Nucleus accumbens (tissue), 56 donors: ENCODE measurements around the gene MYH14.

Experiments
- DNase-seq, 56 donors: peaks; one replicate each; lab custom pipeline; 2025; lab: John Stamatoyannopoulos, UW

MYH14 gene

GRCh38 chr19:50203281-50204080, at the start of gene MYH14:
Gene MYH14, plus strand, starts transcription at chr19:50203622. Its CDS starts 6,744 bp downstream, at chr19:50210366.
- peak; percentile 63 to 99 (median 95) for DNase-seq

- no peak for DNase-seq
Observed at GRCh38 chr19:50154529-50154928, 48.9 kb upstream of the MYH14 start.

- no peak for DNase-seq
Observed at GRCh38 chr19:50155520-50156109, 47.8 kb upstream of the MYH14 start.

GRCh38 chr19:50158577-50158976, 44.8 kb upstream of the MYH14 start:
- DNase-seq = no peak

- no peak for DNase-seq
Observed at GRCh38 chr19:50159078-50159477, 44.3 kb upstream of the MYH14 start.

GRCh38 chr19:50162988-50163387, 40.4 kb upstream of the MYH14 start, which contains the start of gene IZUMO2:
Gene IZUMO2, minus strand, starts transcription at chr19:50163281. Its CDS starts 87 bp downstream, at chr19:50163194.
- DNase-seq = peak in 1 of 56 donors; percentile 15

- DNase-seq = no peak
Observed at GRCh38 chr19:50167314-50167721, 36.1 kb upstream of the MYH14 start.

GRCh38 chr19:50171752-50172151, 31.7 kb upstream of the MYH14 start:
- no peak for DNase-seq

GRCh38 chr19:50172726-50173125, 30.7 kb upstream of the MYH14 start:
- DNase-seq = no peak

- no peak for DNase-seq
Observed at GRCh38 chr19:50173127-50173526, 30.3 kb upstream of the MYH14 start.

GRCh38 chr19:50174100-50174793, 29.2 kb upstream of the MYH14 start:
- DNase-seq = no peak

- DNase-seq = no peak
Observed at GRCh38 chr19:50175924-50176323, 27.5 kb upstream of the MYH14 start.

GRCh38 chr19:50176775-50177174, 26.6 kb upstream of the MYH14 start:
- DNase-seq = no peak

- DNase-seq = no peak
Observed at GRCh38 chr19:50178320-50178719, 25.1 kb upstream of the MYH14 start.

- no peak for DNase-seq
Observed at GRCh38 chr19:50178859-50179537, 24.4 kb upstream of the MYH14 start.

GRCh38 chr19:50181121-50181520, 22.3 kb upstream of the MYH14 start:
- DNase-seq = no peak

GRCh38 chr19:50184196-50184595, 19.2 kb upstream of the MYH14 start:
- DNase-seq = no peak

- DNase-seq = no peak
Observed at GRCh38 chr19:50187937-50188336, 15.5 kb upstream of the MYH14 start.

GRCh38 chr19:50189331-50189730, 14.1 kb upstream of the MYH14 start:
- no peak for DNase-seq

GRCh38 chr19:50190439-50190891, 13.0 kb upstream of the MYH14 start:
- no peak for DNase-seq

- DNase-seq = no peak
Observed at GRCh38 chr19:50191216-50191615, 12.2 kb upstream of the MYH14 start.
